ENCODE results near the gene HADH. TPM values are rescaled to one million over a fixed set of nuclear protein-coding genes. Genes with fewer than 3 reads are reported as not detected.
"Not testable (repeated sequence)": the region's sequence is repeated elsewhere in the genome, so short reads cannot be mapped to it uniquely, and the experiment has no call there.

The HADH gene
- total RNA-seq, 1 experiment from 2014 or later = 10.4 TPM

GRCh38 chr4:108048157-108048556 is 58.5 kb downstream of the HADH start:
- in situ Hi-C loops (cut with HindIII; ENCODE audit: low pct_unique_long_range_greater_than_20kb, low sequenced_read_pairs) = no loop called here

GRCh38 chr4:108048997-108049396 is 59.3 kb downstream of the HADH start:
- in situ Hi-C loops (cut with HindIII; ENCODE audit: low pct_unique_long_range_greater_than_20kb, low sequenced_read_pairs) = no loop called here
- no peak for DNase-seq (ENCODE audit: low read depth, low spot score)

More at GRCh38 chr4:108048157-108048556, 58.5 kb downstream of the HADH start:
- DNase-seq (ENCODE audit: low read depth, low spot score) = no peak

GRCh38 chr4:108049406-108049805 is 59.7 kb downstream of the HADH start:
- DNase-seq (ENCODE audit: low read depth, low spot score) = no peak
- in situ Hi-C loops (cut with HindIII; ENCODE audit: low pct_unique_long_range_greater_than_20kb, low sequenced_read_pairs) = no loop called here

DNA sequence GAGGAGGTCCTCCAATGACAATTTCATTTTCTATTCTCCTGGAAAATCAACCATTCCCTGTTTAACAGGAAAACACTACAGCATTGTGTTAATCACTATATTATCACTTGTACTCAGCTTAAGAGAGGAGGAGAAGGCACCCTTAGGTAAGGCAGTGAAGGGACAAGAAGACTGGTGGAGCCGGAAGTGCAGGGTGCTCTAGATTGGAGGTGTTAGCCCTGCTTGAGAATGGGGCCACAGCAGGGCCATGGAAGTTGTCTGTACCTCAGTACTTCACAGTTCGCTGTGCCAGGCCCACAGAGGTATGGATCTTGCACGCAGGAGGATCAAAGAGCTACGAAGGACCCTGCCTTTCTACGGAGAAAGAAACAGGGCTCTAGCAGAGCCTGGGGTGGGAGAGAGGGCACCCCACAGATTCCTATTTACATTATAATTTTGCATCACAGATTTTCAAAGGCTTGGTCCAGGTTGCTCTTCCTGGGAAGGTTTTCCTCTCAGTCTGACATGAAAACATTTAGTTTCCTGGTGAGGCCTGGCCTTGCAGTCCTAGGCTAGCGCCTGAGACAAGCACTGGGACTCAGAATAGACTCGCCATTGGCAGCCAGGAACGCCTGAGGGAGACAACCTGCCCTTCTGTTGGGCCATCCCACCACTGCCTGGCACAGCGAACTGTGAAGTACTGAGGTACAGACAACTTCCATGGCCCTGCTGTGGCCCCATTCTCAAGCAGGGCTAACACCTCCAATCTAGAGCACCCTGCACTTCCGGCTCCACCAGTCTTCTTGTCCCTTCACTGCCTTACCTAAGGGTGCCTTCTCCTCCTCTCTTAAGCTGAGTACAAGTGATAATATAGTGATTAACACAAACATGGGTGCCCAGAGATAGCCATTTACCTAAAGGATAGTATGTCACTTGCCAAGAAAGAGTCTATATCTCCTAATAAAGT is 60.8 kb downstream of the HADH start:
- in situ Hi-C loops (cut with HindIII; ENCODE audit: low pct_unique_long_range_greater_than_20kb, low sequenced_read_pairs); DNase-seq (ENCODE audit: low read depth, low spot score): not testable (repeated sequence)

DNA sequence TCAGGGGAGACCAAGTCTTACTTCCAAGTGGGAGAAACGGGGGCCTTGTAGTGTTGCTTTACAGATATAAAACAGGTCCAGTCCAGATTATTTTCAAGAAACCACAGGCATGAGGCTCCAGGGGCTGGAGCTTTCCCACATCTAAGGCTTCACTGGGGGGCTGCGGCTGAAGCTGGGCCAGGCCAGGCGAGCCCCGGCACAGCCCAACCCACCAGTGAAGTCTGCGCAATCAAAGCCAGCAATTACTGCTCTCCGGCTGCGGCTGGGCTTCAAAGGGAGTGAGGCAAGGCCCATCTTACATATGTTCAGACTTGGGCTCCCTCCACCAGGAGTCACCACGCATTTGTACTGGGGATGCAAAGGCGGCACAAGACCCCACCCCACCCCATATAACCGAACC is 61.7 kb downstream of the HADH start:
- no peak for DNase-seq (ENCODE audit: low read depth, low spot score)
- in situ Hi-C loops (cut with HindIII; ENCODE audit: low pct_unique_long_range_greater_than_20kb, low sequenced_read_pairs) = no loop called here

DNA sequence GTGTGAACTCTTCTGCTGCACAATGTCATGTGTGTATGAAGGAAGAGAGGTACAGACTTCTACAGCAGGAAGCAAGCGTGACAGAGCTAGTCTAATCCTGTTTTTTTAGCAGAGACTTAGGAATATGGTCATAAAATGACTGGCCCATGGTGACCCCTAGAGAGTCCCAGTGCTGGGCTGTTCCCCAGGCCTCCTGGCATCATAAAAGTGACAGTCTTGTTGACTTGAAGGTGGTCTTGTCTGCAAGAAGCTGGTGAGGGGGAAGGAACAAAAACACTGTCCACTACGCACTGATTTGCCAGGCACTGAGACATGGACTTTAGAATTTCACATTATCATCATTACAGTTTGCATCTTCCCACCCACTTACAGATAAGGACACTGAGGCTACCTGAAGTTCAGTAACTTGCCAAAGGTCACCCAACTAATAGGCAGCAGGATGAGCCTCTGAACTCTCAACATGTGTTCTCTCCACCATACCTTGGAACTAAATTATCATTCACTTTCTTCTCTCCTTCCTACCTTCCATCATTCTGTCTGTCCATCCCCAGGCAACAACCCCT is 63.0 kb downstream of the HADH start:
- DNase-seq (ENCODE audit: low read depth, low spot score) = no peak
- in situ Hi-C loops (cut with HindIII; ENCODE audit: low pct_unique_long_range_greater_than_20kb, low sequenced_read_pairs) = no loop called here

- in situ Hi-C loops (cut with HindIII; ENCODE audit: low pct_unique_long_range_greater_than_20kb, low sequenced_read_pairs) = no loop called here
- no peak for DNase-seq (ENCODE audit: low read depth, low spot score)
Measured at GRCh38 chr4:108053251-108053711, 63.6 kb downstream of the HADH start.

DNA sequence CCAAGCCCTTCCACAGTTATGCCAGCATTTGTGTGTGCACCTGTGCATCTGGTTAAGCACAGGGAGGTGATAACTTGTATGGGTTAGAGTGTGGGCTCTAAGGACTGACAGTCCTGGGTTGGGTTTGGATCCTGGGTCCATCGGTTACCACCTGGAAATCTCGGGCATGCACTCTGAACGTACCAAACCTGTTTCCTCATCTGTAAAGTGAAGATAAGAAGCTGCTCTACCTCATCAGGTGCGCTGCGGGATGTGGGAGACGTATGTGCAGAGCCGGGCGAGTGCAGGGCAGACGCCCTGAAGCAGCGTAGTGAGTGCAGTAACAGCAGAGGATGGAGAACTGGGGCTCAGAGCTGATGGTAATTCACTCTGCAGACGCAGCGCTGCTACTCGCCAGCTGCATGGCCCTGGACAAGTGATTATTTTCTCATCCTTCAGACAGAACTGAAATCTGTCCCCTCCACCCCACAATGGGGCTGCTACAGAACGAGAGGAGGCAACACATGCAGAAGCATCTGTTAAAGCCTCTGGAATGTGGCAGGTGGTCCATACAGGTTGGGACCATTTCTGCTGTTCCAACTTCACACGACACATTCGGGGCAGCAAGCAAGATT is 64.4 kb downstream of the HADH start:
- in situ Hi-C loops (cut with HindIII; ENCODE audit: low pct_unique_long_range_greater_than_20kb, low sequenced_read_pairs) = no loop called here
- no peak for DNase-seq (ENCODE audit: low read depth, low spot score)

- in situ Hi-C loops (cut with HindIII; ENCODE audit: low pct_unique_long_range_greater_than_20kb, low sequenced_read_pairs) = no loop called here
- no peak for DNase-seq (ENCODE audit: low read depth, low spot score)
Measured at GRCh38 chr4:108055787-108056186, 66.1 kb downstream of the HADH start.

DNA sequence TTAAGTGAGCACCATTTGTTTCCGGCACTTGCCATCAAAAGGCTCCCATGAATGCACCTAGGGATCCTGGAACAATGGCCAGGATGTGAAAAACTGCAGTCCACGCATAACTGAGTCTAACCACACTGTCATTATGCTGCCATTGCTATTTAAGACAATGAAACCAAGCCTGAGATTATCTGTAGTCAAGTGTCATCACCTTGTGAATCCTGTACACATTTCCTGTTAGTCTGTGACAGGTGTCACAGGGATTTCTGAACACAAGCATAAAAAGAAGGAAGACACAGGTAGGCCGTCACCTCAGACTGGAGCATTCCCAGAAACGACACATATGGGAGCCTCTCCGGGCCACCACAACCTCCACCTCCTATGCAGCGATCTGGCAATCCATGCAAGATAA is 66.7 kb downstream of the HADH start:
- in situ Hi-C loops (cut with HindIII; ENCODE audit: low pct_unique_long_range_greater_than_20kb, low sequenced_read_pairs) = no loop called here
- DNase-seq (ENCODE audit: low read depth, low spot score) = no peak

DNA sequence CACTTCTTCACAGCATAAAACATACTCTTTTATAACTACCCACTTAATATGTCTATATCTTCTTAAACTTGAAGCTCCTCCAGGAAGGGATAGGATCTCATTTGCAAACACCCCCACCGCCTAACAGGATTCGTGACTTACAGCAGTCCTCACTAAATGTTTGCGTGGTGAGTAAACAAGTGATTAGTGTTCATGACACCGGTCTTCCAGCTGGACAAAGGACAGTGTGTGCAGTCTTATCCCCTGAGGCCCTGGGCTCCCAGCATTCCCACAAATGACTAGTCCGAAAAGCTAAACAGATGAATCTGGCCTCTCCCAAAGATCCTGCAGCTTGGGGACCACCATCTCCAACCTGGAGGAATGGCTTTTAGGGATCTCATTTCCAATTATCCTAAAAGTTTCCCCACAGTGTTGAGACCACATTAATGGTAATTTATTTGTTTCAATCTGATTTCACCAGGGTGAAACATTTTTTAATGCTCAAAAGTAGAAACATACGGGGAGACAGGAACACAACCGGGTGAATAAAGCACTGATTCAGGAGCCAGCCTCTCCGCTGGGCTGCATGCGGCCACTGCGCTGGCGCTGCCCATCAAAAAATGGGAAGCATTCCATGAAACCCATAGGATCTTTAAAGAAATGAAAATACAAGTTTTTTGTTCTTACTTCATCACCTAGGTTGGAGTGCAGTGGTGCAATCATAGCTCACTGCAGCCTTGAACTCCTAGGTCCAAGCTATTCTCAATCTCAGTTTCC is 69.2 kb downstream of the HADH start:
- peak; percentile 94 for DNase-seq (ENCODE audit: low read depth, low spot score)
- in situ Hi-C loops (cut with HindIII; ENCODE audit: low pct_unique_long_range_greater_than_20kb, low sequenced_read_pairs) = no loop called here

DNA sequence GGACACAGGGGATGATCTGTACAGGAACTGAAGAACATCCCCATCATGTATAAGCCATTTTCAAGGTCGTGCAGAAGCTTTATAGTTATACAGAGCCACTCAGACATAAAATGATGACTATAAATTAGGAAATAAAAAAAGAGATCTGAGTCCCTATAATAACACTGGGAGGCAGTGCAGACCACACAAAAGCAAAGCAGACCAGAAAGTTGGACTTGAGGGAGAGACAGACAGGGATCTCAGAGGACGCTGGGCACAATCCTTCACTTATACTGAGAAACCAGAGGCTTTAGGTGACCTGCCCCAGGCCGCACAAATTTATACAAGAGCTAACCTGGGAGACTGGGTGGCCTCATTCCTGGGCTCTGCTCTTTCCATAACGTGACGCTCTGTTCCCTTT is 70.5 kb downstream of the HADH start:
- DNase-seq (ENCODE audit: low read depth, low spot score) = peak; percentile 74
- in situ Hi-C loops (cut with HindIII; ENCODE audit: low pct_unique_long_range_greater_than_20kb, low sequenced_read_pairs) = no loop called here

DNA sequence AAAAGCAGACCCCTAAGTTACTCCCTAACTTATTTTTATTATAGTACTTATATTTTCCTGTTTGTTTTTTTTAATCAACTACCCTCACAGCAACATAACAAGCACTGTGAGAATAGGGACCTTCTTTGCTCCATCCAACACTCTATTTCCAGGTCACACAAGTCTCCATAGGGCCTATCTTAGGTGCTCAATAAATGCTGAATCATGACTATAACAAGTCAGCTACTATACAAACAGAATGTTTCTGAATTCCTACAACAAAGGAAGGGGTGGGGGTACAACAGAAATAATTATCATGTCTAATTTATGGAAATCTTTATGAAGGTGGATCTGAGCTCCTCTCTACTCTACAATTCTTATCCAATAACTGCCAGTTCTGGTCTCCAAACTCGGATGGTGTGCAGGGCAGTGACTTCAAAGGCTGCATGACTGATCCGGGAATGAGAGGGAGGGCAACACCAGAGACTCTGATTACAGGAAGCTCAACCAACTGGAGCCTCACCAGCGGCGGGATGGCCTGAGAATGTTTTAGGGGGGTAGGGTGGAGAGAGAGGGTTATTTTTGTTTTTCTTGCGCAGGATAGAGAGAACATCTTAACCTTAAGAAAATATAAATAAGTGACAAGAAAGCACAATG is 71.1 kb downstream of the HADH start:
- peak; percentile 32 for DNase-seq (ENCODE audit: low read depth, low spot score)
- in situ Hi-C loops (cut with HindIII; ENCODE audit: low pct_unique_long_range_greater_than_20kb, low sequenced_read_pairs) = no loop called here

DNA sequence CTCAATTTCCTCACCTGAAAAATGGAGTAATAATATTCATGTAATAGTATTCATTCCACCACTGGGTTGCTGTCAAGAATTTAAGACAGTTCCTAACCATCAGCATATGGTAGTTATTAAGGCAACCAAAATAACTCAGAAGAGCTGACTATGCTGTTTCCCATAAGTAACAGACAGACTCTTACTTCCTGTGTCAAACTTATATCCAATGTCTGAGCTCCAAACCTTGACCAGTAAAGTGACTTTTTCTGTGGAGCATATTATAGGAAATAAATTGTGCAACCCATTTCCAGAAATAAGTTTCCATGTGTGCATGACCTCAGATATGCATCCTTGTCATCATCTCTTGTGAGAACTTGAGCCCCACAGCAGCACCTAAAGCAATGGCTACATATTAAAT is 78.8 kb downstream of the HADH start:
- no peak for DNase-seq (ENCODE audit: low read depth, low spot score)
- in situ Hi-C loops (cut with HindIII; ENCODE audit: low pct_unique_long_range_greater_than_20kb, low sequenced_read_pairs) = no loop called here

GRCh38 chr4:108070775-108071174 is 81.1 kb downstream of the HADH start:
- no peak for DNase-seq (ENCODE audit: low read depth, low spot score)
- in situ Hi-C loops (cut with HindIII; ENCODE audit: low pct_unique_long_range_greater_than_20kb, low sequenced_read_pairs) = no loop called here

DNA sequence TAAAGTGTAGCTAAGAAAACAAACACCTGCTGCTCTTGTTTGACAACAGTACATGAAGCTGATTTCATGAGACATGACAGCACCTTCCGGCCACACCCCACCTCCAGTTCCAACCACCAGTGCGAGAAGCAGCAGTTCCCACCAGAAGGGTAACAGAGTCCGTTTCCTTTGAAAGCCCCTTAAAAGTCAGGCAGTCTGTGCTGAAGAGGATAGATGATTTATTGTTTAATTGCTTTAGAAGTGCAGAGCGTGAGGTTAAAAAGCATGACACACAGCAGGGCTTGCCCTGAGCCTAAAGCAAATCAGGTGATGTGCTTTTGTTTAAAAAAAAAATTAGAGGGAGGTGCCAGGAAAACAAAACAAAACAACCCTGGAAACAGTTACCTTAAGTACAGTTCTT is 82.6 kb downstream of the HADH start:
- DNase-seq (ENCODE audit: low read depth, low spot score) = no peak

GRCh38 chr4:108078024-108078733 is 88.5 kb downstream of the HADH start:
- no peak for DNase-seq (ENCODE audit: low read depth, low spot score)
- in situ Hi-C loops (cut with HindIII; ENCODE audit: low pct_unique_long_range_greater_than_20kb, low sequenced_read_pairs) = no loop called here

More for the DNA sequence above, 82.6 kb downstream of the HADH start:
- in situ Hi-C loops (cut with HindIII; ENCODE audit: low pct_unique_long_range_greater_than_20kb, low sequenced_read_pairs) = no loop called here

Data from SK-MEL-5 (cell line).